ENCODE data around the gene PIGQ. TPM values are rescaled to one million over a fixed set of nuclear protein-coding genes. Genes with fewer than 3 reads are reported as not detected.

Gene PIGQ
- total RNA-seq, 1 experiment from 2014 or later = 58.0 TPM

DNA sequence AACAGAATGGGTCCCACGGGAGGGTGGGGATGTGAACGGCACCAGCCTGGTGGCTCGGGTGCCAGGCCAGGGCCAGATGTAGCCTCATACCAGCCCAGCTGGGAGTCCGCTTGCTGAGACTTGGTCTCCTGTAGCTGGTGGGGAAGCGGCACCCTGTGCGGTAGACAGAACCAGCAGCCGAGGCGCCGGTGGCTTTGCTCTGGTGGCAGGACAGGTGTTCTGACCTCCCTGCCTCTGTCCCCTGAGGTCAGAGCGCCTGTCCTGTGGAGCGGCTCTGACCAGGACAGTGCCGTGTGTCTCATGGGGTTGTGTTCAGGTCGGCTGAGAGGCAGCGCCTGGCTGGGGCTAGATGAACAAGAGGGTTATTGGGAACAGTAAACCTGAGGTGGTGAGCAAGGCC lies 40.2 kb downstream of the PIGQ start:
- no peak overlapping the region for H3K14ac ChIP-seq (ENCODE audit: insufficient read depth, low read length)
- Mint-ChIP-seq H3K4me3 (no peak overlapping the region), H3K9me3 (peaks cover 9 to 10% of the 10 kb centered on the region in 2 experiments), H3K27ac (peak overlapping the region in 1 of 3 experiments; percentile 52; a peak in 2 of 7 replicates), H3K27me3 (ENCODE audit: low read depth) (peaks cover 7% of the 10 kb centered on the region), H3K4me1 (peaks cover 11 to 13% of the 10 kb centered on the region in 2 experiments), H3K36me3 (ENCODE audit: insufficient read depth in 1 of 3, low read depth in 3 of 3) (peaks cover 14 to 21% (median 19%) of the 10 kb centered on the region in 3 experiments)
- no peaks in the 10 kb centered on the region for H3K4me1 ChIP-seq (ENCODE audit: insufficient read depth, low read length)
- no peaks in the 10 kb centered on the region for H3K9me3 ChIP-seq (ENCODE audit: control insufficient read depth, low read depth, low read length)
- H2BK12ac ChIP-seq (ENCODE audit: insufficient read length, low read depth, low read length) = no peak overlapping the region
- TF ChIP-seq, protein P1, sequence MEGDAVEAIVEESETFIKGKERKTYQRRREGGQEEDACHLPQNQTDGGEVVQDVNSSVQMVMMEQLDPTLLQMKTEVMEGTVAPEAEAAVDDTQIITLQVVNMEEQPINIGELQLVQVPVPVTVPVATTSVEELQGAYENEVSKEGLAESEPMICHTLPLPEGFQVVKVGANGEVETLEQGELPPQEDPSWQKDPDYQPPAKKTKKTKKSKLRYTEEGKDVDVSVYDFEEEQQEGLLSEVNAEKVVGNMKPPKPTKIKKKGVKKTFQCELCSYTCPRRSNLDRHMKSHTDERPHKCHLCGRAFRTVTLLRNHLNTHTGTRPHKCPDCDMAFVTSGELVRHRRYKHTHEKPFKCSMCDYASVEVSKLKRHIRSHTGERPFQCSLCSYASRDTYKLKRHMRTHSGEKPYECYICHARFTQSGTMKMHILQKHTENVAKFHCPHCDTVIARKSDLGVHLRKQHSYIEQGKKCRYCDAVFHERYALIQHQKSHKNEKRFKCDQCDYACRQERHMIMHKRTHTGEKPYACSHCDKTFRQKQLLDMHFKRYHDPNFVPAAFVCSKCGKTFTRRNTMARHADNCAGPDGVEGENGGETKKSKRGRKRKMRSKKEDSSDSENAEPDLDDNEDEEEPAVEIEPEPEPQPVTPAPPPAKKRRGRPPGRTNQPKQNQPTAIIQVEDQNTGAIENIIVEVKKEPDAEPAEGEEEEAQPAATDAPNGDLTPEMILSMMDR (conservative IDR thresholded peaks at IDR 0.05) = no peak
- H3T11ph ChIP-seq (ENCODE audit: low read length) = no peak overlapping the region
- H3K23me2 ChIP-seq (ENCODE audit: insufficient read length, low read depth, low read length, poor library complexity, severe bottlenecking) = no peaks in the 10 kb centered on the region
- no peaks in the 10 kb centered on the region for H3K79me2 ChIP-seq (ENCODE audit: insufficient read depth, low read length)
- no peak overlapping the region for H4K8ac ChIP-seq (replicated peaks; ENCODE audit: insufficient read length, low read depth, low read length)
- no peak overlapping the region for H3K23ac ChIP-seq (ENCODE audit: insufficient read length, low read depth, low read length)
- H3K9ac ChIP-seq (ENCODE audit: extremely low read depth, insufficient read length, low read length) = no peak overlapping the region
- H2BK15ac ChIP-seq (ENCODE audit: low read depth, low read length) = no peak overlapping the region
- no peaks in the 10 kb centered on the region for H4K20me1 ChIP-seq (ENCODE audit: control insufficient read depth, insufficient read depth, insufficient read length)
- no peak overlapping the region for H2AFZ ChIP-seq (ENCODE audit: low read length)
- no peak overlapping the region for H3K56ac ChIP-seq (ENCODE audit: insufficient read length, low read depth, low read length)
- H4K91ac ChIP-seq (ENCODE audit: insufficient read length, low read depth, low read length) = no peak overlapping the region
- WGBS (ENCODE audit: extremely low coverage, insufficient read length, low lambda C conversion rate) = no CpG with 5 or more reads among the region's 14 CpGs
- DNase-seq = no peak
- H3K4me2 ChIP-seq (ENCODE audit: insufficient read depth, insufficient read length, low read length) = no peak overlapping the region
- no peak overlapping the region for H2AK5ac ChIP-seq (ENCODE audit: insufficient read length, low read length)
- no peak overlapping the region for H2BK120ac ChIP-seq (ENCODE audit: low read depth, low read length, poor library complexity, severe bottlenecking)
- H2BK20ac ChIP-seq (ENCODE audit: low read depth, low read length, poor library complexity, severe bottlenecking) = no peak overlapping the region
- no peak overlapping the region for H3K18ac ChIP-seq (ENCODE audit: insufficient read length, low read depth, low read length)
- no peak overlapping the region for H2BK5ac ChIP-seq (ENCODE audit: insufficient read length, low read length)
- peaks cover 2% of the 10 kb centered on the region for H3K79me1 ChIP-seq (ENCODE audit: insufficient read depth, low read depth, low read length, poor library complexity, severe bottlenecking)
- H4K5ac ChIP-seq (ENCODE audit: insufficient read length, low read depth, low read length) = no peak overlapping the region
- H3K27ac ChIP-seq (ENCODE audit: insufficient read length, low read depth, low read length) = no peak overlapping the region
- H3K27me3 ChIP-seq (ENCODE audit: insufficient read depth, low read length) = no peaks in the 10 kb centered on the region
- H3K4ac ChIP-seq (ENCODE audit: low read depth, low read length) = no peak overlapping the region
